Activated CD4-positive, alpha-beta T cell treated with anti-CD3 and anti-CD28 coated beads, Interleukin-2, Interleukin-4, amounts not matched to agents 100 ng/mL and 50 ng/mL, durations not matched to agents 16 hours and 8 hours (primary cell): Measurements from ENCODE around the gene CGN.

Experiments
- DNase-seq: peaks from one replicate; pipeline ENCODE4 v3.0.0-alpha.2; 2020; ENCODE audit warnings: low spot score

CGN gene

DNA sequence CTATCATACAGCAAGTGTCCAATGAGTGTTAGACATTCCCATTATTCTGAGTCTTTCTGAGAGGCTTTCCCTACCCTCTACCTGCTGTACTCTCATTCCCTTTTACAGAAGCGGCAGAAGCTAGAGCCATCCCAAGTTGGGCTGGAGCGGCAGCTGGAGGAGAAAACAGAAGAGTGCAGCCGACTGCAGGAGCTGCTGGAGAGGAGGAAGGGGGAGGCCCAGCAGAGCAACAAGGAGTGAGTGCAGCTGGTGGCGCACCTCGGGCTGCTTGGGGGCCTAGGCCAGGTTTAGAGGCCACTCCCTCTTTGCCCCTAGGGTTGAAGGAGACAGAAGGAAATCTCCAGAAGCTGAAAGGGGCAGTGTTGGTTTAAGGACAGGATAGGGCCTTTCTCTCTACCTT is 12.1 kb downstream of the CGN start:
- DNase-seq, result no peak

DNA sequence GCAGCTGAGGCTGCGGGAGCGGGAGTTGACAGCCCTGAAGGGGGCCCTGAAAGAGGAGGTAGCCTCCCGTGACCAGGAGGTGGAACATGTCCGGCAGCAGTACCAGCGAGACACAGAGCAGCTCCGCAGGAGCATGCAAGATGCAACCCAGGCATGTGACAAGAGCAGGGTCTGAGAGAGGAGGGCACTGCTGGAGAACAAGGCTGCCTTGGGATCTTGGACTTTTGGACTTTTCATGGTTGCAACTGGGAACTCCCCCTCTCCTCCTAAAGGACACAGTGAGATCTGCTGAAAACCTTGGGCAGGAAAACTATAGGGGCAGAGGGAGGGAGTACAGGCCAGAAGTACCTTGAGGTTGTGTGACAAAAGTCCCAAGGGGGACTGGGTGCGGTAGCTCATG is 13.5 kb downstream of the CGN start:
- no peak for DNase-seq

DNA sequence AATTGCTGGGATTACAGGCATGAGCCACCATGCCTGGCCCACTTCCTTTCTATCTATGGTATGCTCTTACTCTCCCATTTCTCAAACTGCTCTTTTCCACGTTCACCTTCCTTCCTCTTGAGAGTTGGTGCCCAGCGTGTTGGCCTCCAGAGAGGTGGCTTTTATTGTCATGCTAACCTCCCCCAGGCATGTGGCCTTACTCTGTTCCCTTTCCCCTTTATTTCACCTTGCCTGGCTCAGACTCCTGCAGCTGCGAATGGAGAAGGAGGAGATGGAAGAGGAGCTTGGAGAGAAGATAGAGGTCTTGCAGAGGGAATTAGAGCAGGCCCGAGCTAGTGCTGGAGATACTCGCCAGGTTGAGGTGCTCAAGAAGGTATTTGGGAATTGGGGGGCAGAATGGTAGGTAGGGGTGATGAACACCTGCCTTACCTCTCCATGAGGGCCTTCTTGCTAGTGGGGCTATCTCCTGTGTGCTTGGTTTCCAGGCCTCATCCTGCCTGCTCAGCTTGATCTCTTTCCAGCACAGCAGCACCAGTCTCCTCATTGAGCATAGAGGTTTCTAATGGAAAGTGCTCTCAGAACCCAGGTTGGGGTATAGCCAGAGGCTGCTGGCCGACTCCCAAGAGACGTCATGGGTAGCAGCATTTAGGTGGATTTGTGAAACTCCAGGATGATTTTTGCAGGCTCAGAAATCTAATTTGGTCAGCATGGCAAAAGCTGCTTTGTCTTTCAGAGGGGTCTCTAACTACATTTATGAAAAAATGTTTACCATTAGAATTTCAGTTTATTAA is 15.7 kb downstream of the CGN start:
- no peak for DNase-seq

DNA sequence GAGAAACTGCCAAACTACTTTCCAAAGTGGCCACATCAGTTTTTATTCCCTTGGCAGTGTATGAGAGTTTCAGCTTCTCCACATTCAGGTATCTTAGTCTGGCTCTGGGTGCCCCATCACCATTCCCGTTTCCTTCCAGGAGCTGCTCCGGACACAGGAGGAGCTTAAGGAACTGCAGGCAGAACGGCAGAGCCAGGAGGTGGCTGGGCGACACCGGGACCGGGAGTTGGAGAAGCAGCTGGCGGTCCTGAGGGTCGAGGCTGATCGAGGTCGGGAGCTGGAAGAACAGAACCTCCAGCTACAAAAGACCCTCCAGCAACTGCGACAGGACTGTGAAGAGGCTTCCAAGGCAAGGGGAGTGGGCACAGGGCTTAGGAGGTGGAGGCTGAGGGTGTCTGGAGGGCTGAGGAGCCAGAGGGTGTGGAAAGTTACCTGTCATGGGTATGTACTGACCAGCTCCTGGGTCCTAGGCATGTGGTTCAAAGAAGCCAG is 18.1 kb downstream of the CGN start:
- no peak for DNase-seq

DNA sequence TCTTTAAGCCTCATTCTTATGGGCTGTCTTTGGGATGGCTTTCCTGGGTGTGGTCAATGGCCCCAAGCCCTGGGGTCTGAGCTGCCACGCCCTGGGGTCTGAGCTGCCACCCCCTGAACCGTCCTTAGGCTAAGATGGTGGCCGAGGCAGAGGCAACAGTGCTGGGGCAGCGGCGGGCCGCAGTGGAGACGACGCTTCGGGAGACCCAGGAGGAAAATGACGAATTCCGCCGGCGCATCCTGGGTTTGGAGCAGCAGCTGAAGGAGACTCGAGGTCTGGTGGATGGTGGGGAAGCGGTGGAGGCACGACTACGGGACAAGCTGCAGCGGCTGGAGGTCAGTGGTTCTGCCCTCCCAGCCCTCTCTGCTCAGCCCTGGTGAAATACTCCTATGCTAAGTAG is 18.6 kb downstream of the CGN start:
- no peak for DNase-seq

DNA sequence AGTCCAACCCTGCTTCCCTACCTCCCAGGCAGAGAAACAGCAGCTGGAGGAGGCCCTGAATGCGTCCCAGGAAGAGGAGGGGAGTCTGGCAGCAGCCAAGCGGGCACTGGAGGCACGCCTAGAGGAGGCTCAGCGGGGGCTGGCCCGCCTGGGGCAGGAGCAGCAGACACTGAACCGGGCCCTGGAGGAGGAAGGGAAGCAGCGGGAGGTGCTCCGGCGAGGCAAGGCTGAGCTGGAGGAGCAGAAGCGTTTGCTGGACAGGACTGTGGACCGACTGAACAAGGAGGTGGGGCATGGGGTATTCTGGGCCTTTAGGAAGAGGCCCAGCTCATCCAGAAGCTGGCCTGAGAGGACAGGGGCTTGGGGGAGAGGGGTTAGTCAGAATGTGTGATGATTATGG is 19.3 kb downstream of the CGN start:
- no peak for DNase-seq

DNA sequence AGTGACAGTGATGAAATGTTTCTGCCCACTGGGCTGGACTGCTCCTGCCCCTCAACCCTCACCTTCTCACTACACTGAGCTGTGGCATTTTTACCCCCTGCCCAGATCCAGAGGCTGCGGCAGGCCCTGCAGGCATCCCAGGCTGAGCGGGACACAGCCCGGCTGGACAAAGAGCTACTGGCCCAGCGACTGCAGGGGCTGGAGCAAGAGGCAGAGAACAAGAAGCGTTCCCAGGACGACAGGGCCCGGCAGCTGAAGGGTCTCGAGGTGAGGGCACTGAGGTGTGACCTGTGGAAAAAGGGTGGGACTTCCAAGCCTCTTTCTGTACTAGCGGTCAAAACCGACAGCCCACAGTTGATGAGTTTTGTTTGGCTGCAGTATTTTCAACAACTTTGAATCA is 22.7 kb downstream of the CGN start:
- no peak for DNase-seq

DNA sequence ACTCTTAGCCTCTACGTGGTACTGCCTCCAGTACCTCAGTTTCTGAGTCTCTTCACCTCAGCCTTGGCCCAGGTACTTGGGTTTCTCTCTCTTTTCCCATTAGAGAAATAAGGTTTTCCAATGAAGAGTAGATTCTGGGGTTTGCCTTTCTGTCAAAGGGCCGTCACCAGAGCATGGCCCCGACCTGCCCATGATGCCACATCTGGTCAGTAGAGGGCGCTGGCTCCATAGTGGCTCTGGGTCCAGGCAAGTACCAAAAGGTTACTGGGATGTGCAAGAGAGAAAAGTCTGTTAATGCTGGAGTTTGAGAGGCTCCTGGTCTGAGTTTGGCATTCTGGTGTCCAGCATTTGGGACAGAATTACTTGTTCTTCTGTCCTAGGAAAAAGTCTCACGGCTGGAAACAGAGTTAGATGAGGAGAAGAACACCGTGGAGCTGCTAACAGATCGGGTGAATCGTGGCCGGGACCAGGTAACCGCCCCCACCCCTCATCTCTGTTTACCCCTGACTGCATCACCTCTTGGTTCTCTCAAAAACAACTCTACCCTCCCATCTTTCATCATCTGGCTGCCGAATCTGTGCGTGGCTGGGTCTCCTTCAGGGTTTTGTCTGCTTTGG is 23.6 kb downstream of the CGN start:
- peak; percentile 79 for DNase-seq

DNA sequence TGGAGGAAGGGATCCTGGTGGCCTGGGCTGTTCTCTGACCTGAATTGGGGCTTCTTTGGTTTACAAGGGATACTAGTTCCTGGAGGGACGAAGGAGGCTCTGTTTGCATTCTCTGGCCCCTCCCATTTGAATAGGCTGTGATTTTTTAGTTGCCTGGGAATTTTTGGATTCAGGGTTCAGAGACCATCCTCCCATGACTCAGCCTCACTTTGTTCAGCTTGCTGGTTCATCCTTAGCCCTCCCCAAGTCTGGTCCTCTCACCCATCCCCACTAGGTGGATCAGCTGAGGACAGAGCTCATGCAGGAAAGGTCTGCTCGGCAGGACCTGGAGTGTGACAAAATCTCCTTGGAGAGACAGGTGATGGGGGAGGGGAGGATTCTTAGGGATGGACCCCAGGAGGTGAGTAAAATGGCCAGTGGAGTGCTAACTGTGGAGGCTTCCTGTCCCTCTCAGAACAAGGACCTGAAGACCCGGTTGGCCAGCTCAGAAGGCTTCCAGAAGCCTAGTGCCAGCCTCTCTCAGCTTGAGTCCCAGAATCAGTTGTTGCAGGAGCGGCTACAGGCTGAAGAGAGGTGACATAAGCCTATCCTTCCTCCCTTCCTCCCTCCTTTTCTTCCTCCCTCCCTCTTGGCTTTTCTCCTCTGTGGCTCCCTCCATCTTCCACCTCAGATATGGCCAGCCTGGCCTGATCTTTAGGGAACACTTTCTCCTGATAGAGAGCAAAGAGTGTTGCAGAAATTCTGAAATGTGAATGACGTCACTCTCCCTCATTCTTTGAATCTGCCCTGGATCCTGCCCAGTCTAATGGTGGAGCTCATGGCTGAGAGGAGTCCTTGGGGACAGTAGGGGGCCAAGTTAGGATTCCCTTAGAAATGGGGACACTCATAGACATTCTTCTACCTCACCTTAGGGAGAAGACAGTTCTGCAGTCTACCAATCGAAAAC is 24.4 kb downstream of the CGN start:
- DNase-seq, result no peak

DNA sequence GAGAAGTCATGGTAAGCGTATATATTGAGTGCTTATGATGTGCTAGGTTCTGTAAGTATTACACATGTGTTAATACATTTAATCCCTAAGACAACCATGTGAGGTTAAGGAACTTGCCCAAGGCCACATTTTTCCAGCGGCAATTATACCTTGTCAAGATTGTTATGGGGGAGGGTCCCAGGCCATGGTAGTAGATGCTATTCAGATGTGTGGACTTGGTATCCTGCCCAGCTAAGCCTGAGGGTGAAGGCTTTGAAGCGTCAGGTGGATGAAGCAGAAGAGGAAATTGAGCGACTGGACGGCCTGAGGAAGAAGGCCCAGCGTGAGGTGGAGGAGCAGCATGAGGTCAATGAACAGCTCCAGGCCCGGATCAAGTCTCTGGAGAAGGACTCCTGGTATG is 25.3 kb downstream of the CGN start:
- no peak for DNase-seq

DNA sequence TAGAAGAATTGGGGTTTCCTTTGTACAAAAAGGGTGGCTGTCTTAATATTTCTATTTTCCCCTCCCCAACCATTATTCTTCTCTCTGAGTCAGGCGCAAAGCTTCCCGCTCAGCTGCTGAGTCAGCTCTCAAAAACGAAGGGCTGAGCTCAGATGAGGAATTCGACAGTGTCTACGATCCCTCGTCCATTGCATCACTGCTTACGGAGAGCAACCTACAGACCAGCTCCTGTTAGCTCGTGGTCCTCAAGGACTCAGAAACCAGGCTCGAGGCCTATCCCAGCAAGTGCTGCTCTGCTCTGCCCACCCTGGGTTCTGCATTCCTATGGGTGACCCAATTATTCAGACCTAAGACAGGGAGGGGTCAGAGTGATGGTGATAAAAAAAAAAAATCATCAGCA is 25.9 kb downstream of the CGN start:
- DNase-seq, result no peak

DNA sequence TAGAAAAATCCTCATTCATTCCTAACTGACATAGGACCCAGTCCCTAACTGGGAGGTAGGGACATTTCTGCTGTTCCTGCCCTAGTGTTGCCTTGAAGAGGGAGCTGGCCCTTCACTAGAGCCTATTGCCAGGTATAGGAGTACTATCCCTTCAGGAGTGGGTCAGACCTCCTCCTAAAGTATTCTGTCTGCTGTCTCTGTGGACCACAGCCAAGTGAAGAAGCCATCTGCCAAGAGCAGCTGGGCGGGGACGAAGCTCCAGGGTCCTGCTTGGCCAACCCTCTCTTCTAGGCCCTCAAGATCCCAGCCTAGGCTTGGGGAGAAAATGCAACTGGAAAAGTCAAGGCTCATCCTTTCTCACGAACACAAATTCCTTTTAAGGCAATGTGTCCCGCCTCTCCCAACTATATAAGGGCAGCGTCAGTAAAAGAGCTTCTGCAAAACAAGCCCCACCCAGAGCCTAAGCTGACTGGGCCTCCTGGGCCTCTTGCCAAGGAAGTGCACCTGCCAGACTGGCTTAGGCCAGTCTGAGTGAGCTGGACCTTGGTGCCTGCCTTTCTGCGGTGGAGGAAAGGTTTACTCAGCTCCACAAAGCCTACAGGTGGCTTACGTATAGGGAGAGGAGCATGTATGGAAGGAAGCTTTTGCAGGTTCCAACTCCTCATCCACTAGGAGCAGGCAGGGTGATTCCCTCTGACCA is 28.3 kb downstream of the CGN start:
- peak; percentile 27 for DNase-seq

DNA sequence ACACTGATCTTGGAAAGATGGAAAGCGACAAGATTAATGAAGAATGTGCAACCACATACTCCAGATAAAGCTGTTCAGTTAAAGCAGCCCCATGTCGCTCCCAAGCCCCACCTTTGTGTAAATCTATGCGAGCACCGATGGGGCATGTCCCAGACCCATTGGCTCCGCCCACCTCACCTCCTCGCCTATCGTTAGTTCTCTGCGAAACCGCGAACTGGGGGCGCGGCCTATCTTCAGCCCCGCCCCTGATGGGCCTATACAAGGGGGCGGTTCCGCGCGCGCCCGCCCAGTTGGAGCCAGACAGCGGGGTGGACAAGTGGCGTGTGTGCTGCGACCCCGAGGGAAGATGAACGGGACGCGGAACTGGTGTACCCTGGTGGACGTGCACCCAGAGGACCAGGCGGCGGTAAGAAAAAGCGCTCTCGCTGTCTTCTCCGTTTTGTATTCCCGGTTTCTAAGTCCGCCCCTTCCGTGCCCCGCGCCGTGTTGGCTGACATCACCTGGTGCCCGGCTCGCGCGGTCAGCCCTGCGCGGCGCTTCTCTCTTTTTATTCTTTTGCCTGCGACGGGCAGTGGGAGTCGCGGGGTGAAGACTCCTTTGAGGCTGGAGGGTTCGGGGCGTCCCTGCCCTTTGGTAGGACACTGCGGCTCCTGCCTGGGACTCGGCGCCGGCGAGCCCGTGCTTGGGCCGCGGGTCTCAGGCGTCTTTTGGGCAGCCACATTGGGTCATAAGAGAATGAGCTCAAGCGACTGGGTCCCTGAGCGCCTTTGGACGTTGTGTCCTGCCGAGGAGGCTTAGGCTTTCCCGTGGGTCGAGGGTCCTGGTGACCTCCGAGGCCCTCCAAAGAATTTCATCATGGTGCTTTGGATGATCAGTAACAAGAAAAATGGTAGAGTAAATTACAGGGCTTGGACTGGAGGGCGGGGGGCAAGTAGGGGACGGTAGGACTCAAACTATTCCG is 29.1 kb downstream of the CGN start, which contains the start of gene TUFT1:
TUFT1 (plus strand) TSS at position 289 of the 961 bp plus-strand sequence; CDS start at position 347, 58 bp downstream.
- DNase-seq, result peak; percentile 90

DNA sequence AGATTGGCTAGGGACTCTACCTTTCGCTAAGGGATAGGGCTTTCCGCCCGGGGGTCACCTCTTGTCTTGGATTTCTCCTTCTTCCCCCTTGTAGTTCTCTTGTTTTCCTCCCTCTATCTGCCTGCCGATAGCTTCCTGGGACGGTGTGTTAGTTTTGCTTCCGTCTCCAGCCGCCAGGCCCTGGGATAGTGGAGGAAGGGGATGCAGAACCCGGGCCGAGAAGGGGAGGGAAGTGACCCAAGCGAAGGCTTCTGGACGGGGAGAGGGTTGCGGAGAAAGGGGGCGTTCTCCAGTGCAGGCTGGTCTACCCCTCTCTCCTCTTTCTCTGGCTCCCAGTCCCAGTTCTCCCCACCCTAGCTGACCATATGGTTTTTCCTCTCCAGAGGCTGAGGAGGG is 29.8 kb downstream of the CGN start:
- DNase-seq, result no peak

DNA sequence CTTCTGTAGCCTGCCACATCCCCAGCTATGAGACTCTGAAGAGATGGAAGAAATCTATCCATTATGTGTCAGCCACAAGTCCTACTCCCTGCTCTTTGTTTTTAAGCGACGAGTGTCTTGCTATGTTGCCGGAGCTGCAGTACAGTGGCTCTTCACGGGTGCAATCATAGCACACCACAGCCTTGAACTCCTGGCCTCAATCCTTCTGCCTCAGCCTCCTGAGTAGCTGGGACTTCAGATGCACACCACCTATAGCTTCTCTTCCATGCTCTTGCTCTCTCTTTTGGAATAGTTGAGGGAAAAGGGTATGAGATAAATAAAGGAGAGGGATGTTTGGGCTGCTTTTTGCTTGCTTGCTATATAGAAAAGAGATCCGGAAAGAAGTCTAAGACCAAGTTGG is 30.6 kb downstream of the CGN start:
- no peak for DNase-seq

DNA sequence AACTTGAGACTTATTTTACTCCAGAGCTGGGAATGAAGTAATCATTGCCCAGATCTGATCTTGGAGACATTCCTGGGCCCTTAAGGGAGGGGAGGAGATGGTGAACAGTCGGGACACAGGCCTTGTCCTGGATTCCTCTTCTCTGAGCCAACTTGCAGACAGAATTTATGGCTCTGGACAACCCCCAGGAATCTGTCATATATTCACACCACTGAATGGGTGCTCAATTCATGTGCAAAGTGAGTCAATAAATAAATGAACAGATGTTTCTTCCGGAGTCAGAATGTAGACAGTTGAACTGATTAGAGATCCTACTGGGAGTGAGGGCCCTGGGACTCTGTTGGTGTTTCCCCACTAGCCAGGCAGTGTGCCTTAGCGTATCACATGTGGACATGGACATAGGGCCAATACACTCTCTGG is 31.5 kb downstream of the CGN start:
- no peak for DNase-seq

DNA sequence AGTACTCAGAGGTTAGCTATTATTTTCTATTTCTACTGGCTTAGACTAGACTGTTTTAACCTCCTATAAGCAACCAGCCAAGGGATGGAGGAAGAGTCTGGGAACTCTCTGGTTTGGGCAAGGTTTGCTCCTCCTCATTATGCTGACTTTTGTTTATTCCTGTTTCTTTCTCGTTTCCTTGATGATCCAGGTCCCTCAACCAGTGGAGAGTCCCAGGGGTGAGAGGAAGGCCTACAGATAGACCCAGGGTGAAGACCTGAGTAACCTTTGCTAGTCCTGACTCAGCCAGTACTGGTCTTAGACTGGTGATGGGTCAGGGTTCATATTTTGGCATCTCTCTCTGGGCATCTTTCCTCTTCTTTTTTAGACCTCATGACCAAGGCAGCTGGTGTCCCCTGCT is 34.4 kb downstream of the CGN start:
- no peak for DNase-seq

DNA sequence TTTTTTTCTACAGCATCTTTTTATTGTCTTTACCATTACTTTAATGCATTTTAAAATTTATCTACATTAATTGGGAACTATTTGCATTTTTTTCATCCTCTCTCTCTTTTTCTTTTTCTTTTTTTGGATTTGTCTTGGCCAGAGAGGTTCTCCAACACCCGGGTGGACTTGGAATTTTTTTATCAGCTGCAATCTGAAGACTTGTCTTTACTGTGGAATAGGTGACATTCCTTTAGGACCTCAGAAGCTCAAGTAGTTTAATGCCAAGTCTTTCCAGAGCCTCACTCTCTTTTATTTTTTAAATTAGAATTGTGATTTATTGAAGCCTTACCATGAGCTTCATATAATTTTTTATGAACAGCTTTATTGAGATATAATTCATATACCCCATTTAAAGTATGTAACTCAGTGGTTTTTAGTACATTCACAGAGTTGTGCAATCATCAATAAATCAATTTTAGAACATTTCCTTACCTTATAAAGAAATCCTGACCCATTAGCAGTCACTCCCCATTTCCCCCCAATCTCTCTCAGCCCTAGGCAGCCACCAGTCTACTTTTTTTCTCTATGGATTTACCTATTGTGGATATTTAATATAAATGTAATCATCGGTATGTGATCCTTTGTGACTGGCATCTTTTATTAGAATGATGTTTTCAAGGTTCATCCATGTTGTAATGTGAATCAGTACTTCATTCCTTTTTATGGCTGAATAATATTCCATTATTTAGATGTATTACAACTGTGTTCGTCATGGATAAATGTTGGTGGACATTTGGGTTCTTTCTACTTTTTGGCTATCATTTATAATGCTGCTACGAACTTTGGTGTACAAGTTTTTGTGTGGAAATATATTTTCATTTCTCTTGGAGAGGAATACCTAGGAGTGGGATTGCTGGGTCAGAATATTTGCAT is 35.1 kb downstream of the CGN start:
- no peak for DNase-seq

DNA sequence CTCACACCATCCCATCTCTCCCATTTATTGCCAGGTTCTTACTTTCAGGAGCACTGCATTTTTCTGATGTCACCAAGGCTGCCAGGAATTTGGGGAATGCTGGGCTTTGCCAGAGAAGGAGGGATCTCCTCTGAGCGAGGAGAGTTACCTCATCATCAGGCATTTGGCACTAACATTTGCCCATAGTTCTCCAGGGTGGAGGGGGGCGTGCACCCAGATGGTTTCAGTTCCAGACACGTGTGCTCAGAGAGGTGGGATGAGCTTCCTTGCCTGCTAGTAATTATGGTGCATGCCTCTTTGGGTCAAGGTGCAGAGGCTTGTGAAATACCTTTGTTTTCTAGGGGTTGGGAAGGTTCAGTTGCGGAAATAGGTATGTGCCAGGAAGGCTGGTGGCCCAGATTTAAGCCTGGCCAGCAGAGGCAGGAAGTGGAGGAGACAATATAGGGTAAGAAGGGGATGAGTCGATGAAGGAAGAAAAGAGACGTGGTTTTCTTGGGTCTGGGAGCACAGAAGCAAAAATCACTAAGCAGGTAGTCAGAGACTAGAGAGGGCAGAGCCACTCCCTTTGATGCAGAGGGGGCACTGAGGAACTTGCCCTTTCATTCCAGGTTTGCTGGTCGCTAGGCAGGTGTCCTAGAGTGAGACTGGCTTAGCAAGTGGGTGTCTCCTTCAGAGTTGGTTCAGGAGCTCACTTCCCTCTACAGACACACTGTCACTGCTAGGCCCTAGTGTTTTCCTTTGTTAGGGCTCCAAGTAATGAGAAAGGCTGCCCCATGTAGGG is 36.1 kb downstream of the CGN start:
- no peak for DNase-seq
